Esophagus squamous epithelium (tissue), 5 donors: Measurements from ENCODE around the gene BOD1L1. TPM values are rescaled to one million over a fixed set of nuclear protein-coding genes. Genes with fewer than 3 reads are reported as not detected.

Experiments used
- DNase-seq: peaks from one replicate; lab custom pipeline; 2025; lab: John Stamatoyannopoulos, UW
- H3K27ac ChIP-seq, 4 donors: fragments of 200-600 bp; sonication (generic); one replicate each; pipeline ENCODE4 v1.5.1; 2016 to 2019; ENCODE audit warnings: mild to moderate bottlenecking in 1 of 4
- H3K27me3 ChIP-seq, 4 donors: fragments of 200-600 bp; sonication (generic); 1 replicate in 3 of 4; 2 replicates in 1 of 4; pipeline versions ENCODE4 v1.5.1 to v1.6.0; 2017 to 2021; ENCODE audit warnings: antibody characterized with exemption in 1 of 4
- H3K36me3 ChIP-seq, 3 donors: fragments of 200-600 bp; sonication (generic); one replicate each; pipeline ENCODE4 v1.5.1; 2016 to 2019
- H3K4me1 ChIP-seq, 3 donors: fragments of 200-600 bp; sonication (generic); one replicate each; pipeline ENCODE4 v1.5.1; 2017 to 2019
- H3K4me3 ChIP-seq, 4 donors: fragments of 200-600 bp; sonication (generic); 1 replicate in 3 of 4; 2 replicates in 1 of 4; pipeline ENCODE4 v1.5.1; 2016 to 2019; ENCODE audit warnings: mild to moderate bottlenecking in 2 of 4, moderate library complexity in 1 of 4
- H3K9me3 ChIP-seq, 3 donors: fragments of 200-600 bp; sonication (generic); one replicate each; pipeline ENCODE4 v1.5.1; 2016 to 2019
- CTCF ChIP-seq, 6 experiments: fragments of 450-650 bp in 4 of 6; fragments of 200-600 bp in 2 of 6; sonication (generic) in 2 of 6; IDR thresholded peaks; one replicate each; pipeline ENCODE4 v1.5.1; 2016 to 2019; ENCODE audit warnings: antibody characterized with exemption in 6 of 6, mild to moderate bottlenecking in 4 of 6, moderate library complexity in 4 of 6
- POLR2A ChIP-seq, 4 donors: fragments of 450-650 bp; IDR thresholded peaks; one replicate each; pipeline ENCODE4 v1.6.1; 2017; ENCODE audit warnings: antibody characterized with exemption in 4 of 4, mild to moderate bottlenecking in 4 of 4, moderate library complexity in 3 of 4
- WGBS, 2 donors: methylation state at CpG; one replicate each; pipeline ENCODE4 v1.1.5; 2018; 5-methylcytosine and 5-hydroxymethylcytosine counted together
- intact Hi-C: fragments of 100-400 bp; cut with DNase I; formaldehyde crosslinking; loops from one replicate; pipeline ENCODE4 v1.15.0; 2022
- total RNA-seq, 4 donors: library from RNA; depleted of rRNA; stranded (reverse); fragments of >200 nt; gene quantifications; one replicate each; pipeline ENCODE4 v1.1.0, GENCODE V29; 2016
- donor health status: DM: yes; HTN: yes; CAD: no.

The BOD1L1 gene
- total RNA-seq, 4 donors from 2014 or later, result 15.0 to 37.0 (median 25.6) TPM

- Histone ChIP-seq H3K36me3 (no peaks in the 10 kb centered on the region), H3K4me3 (peak overlapping the region in 1 of 4 donors; percentile 26), H3K9me3 (no peaks in the 10 kb centered on the region), H3K4me1 (peaks cover 22 to 62% (median 23%) of the 10 kb centered on the region in 3 donors), H3K27me3 (peaks cover 39 to 100% (median 87%) of the 10 kb centered on the region in 4 donors), H3K27ac (no peak overlapping the region)
- intact Hi-C loops, result no loop called here
- TF ChIP-seq CTCF (IDR thresholded peaks at IDR 0.05) (no peak), POLR2A (IDR thresholded peaks at IDR 0.05) (no peak)
- 6 to 10% methylated on average over 11 to 18 of the region's 23 CpGs for WGBS, 2 donors
- no peak for DNase-seq
Measured at GRCh38 chr4:13539047-13539618, 88.4 kb downstream of the BOD1L1 start.

- intact Hi-C loops, result no loop called here
- Histone ChIP-seq H3K4me1 (peaks cover 17 to 55% (median 22%) of the 10 kb centered on the region in 3 donors), H3K36me3 (no peaks in the 10 kb centered on the region), H3K27ac (no peak overlapping the region), H3K9me3 (no peaks in the 10 kb centered on the region), H3K4me3 (no peak overlapping the region), H3K27me3 (peaks cover 36 to 100% (median 88%) of the 10 kb centered on the region in 4 donors)
- no peak for TF ChIP-seq CTCF (IDR thresholded peaks at IDR 0.05)
- no peak for TF ChIP-seq POLR2A (IDR thresholded peaks at IDR 0.05)
- WGBS, 2 donors, result 27 to 28% methylated on average over 15 of the region's 16 CpGs
- no peak for DNase-seq
Measured at GRCh38 chr4:13538427-13538973, 89.0 kb downstream of the BOD1L1 start.

GRCh38 chr4:13537832-13538177, 89.7 kb downstream of the BOD1L1 start:
- intact Hi-C loops, result no loop called here

GRCh38 chr4:13537011-13537831, 90.3 kb downstream of the BOD1L1 start:
- Histone ChIP-seq H3K4me1 (peaks cover 14 to 50% (median 21%) of the 10 kb centered on the region in 3 donors), H3K4me3 (no peak overlapping the region), H3K36me3 (no peaks in the 10 kb centered on the region), H3K9me3 (no peaks in the 10 kb centered on the region), H3K27me3 (peaks cover 29 to 100% (median 82%) of the 10 kb centered on the region in 4 donors), H3K27ac (no peak overlapping the region)
- WGBS, 2 donors, result 22 to 24% methylated on average over 27 to 29 of the region's 34 CpGs
- no peak for DNase-seq
- intact Hi-C loops, result no loop called here
- TF ChIP-seq POLR2A (IDR thresholded peaks at IDR 0.05) (no peak), CTCF (IDR thresholded peaks at IDR 0.05) (no peak)

More at GRCh38 chr4:13537832-13538177, 89.7 kb downstream of the BOD1L1 start:
- DNase-seq, result no peak
- H3K27ac ChIP-seq, result no peak overlapping the region
- WGBS, 2 donors, result 19 to 21% methylated on average over 6 to 10 of the region's 10 CpGs
- H3K36me3 ChIP-seq, result no peaks in the 10 kb centered on the region
- no peaks in the 10 kb centered on the region for H3K9me3 ChIP-seq
- no peak overlapping the region for H3K4me3 ChIP-seq
- H3K4me1 ChIP-seq, result peaks cover 17 to 55% (median 22%) of the 10 kb centered on the region in 3 donors
- TF ChIP-seq CTCF (IDR thresholded peaks at IDR 0.05) (no peak), POLR2A (IDR thresholded peaks at IDR 0.05) (no peak)
- peaks cover 35 to 100% (median 86%) of the 10 kb centered on the region in 4 donors for H3K27me3 ChIP-seq

GRCh38 chr4:13536607-13537006, 90.9 kb downstream of the BOD1L1 start:
- H3K4me3 ChIP-seq, result no peak overlapping the region
- intact Hi-C loops, result no loop called here
- no peak overlapping the region for H3K27ac ChIP-seq
- WGBS, 2 donors, result 27 to 29% methylated on average over 6 of the region's 6 CpGs
- no peaks in the 10 kb centered on the region for H3K36me3 ChIP-seq
- peaks cover 8 to 44% (median 15%) of the 10 kb centered on the region in 3 donors for H3K4me1 ChIP-seq
- peaks cover 26 to 100% (median 80%) of the 10 kb centered on the region in 4 donors for H3K27me3 ChIP-seq
- H3K9me3 ChIP-seq, result no peaks in the 10 kb centered on the region
- DNase-seq, result no peak
- TF ChIP-seq POLR2A (IDR thresholded peaks at IDR 0.05), result no peak
- TF ChIP-seq CTCF (IDR thresholded peaks at IDR 0.05), result no peak
